GM19351 (cell line): ENCODE results near the gene TRAF3.
"Not testable (repeated sequence)": the region's sequence is repeated elsewhere in the genome, so short reads cannot be mapped to it uniquely, and the experiment has no call there.

Source experiments
- ATAC-seq: cut with Tn5 transposase; IDR thresholded peaks from one replicate; pipeline ENCODE4 v1.9.1; 2021; ENCODE audit warnings: mild to moderate bottlenecking, moderate library complexity; ENCODE audit not compliant: unreplicated experiment

Gene TRAF3

DNA sequence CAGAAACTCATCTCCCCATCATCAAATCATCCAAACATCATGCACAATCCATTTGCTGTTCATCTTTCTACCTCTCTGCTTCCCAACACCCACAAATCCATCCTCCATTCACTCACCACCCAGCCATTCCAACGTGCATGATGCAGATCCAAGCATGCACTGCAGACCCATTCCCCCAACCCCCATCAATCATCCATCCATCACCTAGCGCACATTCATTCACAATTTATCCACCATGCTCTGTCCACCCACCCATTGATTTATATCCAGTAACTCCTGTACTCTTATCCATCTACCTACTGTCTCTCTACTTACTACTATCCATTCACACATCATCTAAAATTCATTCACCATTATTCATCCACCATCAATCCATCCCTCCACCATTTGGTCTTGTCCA, 141.2 kb downstream of the TRAF3 start:
- no peak for ATAC-seq

DNA sequence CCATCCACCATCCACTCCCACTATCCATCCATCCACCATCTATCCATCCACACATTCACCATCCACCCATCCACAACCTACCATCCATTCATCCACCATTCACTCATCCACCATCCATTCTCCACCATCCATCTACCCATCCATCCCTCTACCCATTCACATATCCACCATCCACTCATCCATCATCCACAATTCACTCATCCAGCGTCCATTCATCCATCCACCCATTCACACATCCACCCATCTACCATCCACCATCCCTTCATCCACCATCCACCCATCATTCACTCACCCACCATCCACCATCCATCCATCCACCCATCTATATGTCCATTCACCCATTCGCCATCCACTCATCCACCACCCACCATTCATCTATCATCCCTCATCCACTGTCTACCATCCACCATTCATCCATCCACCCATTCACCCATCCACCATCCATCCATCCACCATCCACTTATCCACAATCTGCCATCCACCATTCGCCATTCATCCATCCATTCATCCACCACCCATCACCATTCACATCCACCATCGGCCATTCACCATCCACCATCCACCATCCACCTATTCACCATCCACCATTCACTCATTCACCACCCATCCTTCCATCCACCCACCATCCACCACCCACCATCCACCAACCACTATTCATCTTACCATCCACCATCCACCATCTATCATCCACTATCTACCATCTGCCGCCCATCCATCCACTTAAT, 143.2 kb downstream of the TRAF3 start:
- ATAC-seq = no peak

DNA sequence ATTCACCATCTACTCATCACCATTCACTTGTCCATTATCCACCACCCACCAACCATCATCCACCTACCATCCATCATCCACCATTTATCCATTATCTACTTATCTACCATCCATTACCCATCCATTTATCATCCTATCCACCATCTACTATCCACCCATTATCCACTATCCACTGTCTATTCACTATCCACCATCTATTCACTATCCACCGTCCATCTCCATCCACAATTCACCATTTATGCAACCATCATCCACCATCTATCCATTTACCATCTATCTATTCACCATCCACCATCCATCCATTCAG, 143.7 kb downstream of the TRAF3 start:
- no peak for ATAC-seq

DNA sequence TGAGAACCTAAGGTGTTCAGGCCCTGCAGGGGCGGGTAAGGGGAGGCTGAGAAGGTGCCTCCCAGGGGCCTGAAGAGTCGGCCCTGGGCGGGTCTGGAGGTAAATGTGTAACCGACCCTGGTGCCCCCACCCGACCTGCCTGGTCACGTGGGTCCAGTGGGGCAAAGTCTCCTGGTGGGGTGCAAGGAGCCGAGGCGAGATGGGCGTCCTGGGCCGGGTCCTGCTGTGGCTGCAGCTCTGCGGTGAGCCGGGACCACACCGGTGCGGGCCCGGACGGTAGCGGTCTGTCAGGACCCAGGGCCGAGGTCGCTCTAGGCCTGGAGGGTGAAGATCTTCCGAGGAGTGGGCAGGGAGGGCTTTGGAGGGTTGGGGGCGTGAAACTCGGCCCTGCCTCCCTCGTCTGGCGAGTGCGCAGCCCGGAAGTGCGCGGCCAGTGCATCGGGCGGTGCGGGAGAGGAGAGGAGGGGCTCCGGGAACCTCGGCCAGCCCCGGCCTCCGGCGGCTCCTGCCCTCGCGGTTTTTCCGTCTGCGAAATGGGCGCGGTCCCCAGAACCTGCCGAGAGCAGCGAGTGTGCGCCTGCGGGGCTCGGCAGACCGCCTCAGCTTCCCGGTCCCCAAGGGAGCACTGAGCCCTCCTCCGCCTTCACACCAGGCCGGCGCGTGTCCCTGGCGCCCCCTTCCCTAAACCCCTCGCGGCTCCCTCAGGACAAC, 145.4 kb downstream of the TRAF3 start, which contains the start of gene AMN:
TSS of gene AMN (plus strand) at position 174 of the 711 bp plus-strand sequence. CDS start at position 200, 26 bp downstream.
- ATAC-seq = no peak

DNA sequence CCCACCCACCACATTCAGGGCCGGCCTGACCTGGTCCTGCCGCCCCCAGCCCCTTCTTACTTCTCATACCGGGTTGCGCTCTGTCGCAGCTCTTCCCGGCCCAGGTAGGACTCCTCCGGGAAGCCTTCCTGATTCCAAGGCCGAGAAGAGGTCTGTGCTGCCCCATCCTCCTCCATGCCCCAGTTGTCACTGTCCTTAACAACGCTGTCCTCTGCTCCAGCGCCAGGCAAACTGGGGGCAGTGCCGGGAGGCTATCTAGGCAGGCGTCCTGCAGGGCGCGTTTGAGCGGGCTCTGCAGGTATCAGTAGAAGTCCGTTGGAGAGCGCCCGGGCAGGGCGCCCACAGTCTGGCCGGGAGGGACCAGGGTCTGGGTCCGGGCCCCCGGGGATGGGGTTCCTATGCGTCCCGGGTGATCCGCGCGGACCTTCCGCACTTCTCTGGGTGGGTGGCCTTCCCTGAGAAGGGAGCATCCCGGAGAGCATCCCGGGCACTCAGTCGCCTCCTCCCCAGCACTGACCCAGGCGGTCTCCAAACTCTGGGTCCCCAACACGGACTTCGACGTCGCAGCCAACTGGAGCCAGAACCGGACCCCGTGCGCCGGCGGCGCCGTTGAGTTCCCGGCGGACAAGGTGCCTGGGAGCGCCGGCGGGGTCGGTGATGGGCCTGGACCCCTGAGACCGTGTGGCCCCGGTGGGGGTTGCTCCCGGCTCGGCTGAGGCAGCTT, 146.1 kb downstream of the TRAF3 start:
- ATAC-seq = no peak

DNA sequence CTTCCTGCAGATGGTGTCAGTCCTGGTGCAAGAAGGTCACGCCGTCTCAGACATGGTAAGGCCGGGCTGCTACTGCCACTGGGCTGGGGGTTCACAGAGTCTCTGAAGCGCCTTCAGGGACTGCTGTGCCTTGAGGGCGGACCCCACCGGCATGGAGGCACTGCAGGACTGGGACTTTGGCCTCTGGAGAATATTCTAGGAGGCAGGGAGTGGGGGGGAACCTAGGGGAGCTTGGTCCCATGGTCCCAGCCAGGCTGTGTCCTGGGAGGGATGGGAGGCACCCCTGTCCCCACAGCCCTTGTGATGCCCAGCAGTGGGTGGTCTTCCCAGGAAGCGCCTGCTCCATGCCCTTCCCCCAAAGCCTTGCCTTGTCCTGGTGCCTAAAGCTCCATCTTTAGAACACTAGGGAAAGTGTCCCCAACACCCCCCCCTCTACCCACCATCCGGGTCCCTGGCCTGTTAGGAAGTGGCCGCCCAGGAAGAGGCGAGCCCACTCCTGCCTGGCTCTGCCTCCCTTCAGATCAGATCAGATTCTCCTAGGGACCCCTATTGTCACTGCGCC, 146.8 kb downstream of the TRAF3 start:
- no peak for ATAC-seq

DNA sequence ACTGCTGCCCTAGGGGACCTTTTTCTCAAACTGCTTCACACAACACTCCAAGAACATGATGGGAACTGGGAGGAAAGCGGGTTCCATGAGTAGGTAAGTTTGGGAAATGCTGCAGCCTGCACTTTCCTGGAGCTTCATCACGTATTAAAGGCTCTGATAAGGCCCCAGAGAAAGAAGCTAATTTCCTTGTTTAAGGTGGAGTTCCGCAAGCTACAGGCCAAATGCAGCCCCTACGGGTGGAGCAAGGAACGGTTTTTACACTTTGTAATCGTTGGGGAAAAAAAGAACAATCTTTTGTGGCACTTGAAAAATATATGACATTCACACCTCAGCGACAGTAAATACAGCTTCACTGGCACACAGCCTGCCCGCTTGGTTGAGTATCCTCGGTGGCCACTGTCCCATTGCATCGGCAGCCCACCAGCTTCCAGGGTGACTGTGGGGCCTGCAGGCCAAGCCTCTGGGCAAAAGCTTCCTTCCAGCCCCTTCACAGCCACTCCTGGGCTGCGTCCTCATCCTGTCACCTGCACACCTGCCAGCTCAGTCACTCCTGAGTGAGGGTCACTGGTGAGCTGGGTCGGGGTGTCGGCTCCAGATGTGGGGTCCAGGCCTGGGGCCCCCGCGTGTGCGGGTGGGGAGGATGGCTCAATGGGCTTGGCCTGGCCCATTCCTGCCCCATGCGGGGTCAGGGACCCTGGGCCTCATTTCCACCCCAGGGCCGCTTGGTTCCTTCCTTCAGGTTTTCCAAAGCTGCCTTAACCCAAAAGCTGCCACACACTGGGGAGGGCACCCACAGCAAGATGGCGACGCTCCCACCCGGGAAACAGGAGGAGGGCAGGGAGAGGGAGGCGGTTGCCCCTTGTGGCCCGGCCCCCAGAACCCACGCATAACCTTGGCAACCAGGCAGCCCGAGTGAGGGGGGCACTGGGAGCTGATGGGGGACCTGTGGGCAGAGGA, 147.7 kb downstream of the TRAF3 start:
- ATAC-seq = no peak

DNA sequence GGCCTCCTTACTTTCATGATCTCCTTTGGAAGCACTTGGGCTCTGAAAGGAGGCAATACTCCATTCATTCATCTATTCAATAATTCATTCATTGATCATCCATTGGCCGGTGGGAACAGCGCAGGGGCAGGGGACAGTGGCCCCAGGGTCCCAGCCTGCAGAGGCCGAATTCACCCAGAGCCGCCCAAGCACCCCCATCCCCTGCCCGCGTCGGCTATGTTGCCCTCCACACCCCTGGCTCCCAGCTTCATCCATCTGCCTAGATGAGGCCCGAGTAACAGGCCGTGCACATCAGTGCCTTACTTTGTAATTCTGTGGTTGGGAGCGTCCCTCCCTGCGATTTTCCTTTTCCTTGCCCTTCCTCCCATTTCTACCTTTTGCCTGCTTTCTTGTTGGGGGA, 148.4 kb downstream of the TRAF3 start:
- no peak for ATAC-seq

DNA sequence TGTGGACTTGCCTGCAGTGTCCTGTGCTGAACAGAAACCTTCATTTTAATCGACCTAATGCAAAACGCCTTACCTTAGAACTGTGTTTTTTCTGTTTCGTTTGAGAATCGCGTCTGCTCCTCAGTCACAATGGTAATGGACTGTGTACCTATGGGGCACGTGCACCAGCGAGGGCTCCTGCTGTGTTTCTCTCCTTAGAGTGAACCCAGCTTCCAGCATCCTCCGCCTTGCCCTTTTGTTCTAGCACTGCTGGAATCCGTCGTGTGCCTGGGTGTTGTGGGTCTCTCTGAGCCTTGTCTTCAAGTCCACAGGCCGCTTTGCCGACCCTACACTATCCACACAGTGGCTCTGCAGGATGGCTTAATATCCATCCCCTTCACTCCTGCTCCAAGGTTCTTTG, 148.9 kb downstream of the TRAF3 start:
- no peak for ATAC-seq

DNA sequence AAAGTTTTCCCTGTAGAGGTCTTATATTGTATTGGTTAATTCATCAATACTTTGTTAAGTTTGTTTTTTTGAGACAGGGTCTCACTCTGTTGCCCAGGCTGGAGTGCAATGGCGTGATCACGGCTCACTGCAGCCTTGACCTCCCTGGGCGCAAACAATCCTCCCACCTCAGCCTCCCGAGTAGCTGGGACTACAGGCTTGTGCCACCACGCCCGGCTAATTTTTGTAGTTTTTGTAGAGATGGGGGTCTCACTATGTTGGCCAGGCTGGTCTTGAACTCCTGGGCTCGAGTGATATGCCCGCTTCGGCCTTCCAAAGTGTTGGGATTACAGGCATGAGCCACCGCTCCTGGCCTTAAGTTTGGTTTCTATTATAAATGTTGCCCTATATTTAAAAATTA, 149.6 kb downstream of the TRAF3 start:
- not testable (repeated sequence) for ATAC-seq

DNA sequence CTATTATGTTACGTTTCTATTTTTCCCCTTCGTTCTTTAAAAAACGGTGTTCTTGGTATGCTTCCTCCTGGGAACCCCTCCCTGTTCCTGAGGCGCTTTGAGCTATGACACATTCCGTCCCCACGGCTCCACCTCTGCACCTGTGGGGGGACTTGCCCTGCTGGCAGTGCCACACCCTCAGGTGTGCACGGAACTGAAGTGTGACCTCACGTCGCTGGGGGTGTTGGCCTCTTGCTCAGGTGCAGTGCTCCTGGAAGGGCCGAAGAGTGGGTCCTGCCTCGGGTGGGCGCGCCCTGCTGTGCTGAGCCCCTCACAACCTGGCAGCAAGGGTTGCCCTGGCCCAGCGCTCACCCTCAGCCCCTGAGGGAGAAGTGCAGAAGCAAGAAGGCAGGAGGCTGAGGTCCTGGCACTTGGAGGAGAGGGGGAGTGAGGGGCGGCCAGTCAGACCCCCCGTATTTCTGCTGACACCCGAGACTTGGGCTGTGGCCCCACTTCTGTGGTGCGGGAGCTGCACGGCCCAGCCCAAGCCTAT, 150.2 kb downstream of the TRAF3 start:
- ATAC-seq = no peak

DNA sequence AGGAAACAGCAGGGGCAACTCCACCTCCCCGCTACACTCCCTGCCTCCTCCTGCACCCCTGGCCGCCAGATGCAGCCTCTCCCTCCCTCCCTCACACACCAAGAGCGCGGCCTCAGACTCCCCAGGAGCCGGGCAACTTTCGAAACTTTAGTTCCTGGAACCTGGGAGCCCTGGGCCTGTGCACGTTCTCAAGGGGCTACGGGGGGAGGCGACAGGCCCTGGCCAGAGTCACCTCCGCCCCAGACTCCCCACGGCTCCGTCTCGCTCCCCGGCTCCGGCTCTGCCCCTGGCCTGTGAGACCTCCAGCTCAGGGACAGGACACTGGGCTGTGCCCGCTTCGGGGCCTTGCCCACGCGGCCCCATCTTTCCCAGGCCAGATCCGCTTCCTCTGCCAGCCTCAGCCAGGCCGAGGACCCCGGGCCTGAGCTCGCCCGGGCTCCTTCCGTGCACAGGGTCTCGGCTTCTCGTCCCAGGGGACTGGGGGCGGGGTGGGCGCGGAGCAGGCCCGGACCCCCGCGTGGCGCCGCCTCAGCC, 150.7 kb downstream of the TRAF3 start:
- no peak for ATAC-seq

DNA sequence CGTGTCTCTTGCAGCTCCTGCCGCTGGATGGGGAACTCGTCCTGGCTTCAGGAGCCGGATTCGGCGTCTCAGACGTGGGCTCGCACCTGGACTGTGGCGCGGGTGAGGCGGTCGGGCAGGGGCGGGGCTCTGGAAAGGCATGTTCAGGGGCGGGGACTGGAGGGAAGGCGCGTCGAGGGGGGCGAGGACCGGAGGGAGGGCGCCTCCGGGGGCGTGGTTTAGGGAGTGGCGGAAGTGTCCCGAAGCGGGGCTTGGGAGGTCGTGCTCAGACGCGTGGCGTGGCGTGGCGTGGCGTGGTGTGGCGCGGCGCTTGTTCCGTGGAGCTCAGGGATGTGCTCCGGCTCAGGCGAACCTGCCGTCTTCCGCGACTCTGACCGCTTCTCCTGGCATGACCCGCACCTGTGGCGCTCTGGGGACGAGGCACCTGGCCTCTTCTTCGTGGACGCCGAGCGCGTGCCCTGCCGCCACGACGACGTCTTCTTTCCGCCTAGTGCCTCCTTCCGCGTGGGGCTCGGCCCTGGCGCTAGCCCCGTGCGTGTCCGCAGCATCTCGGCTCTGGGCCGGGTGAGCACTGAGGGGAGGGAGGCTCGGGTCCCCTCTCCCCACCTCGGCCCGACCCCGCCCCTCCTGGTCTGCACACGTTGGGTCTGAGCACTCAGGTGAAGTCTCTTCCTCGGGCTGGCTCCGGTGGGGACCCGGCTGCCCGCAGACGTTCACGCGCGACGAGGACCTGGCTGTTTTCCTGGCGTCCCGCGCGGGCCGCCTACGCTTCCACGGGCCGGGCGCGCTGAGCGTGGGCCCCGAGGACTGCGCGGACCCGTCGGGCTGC, 151.4 kb downstream of the TRAF3 start:
- ATAC-seq = peak; percentile 69

DNA sequence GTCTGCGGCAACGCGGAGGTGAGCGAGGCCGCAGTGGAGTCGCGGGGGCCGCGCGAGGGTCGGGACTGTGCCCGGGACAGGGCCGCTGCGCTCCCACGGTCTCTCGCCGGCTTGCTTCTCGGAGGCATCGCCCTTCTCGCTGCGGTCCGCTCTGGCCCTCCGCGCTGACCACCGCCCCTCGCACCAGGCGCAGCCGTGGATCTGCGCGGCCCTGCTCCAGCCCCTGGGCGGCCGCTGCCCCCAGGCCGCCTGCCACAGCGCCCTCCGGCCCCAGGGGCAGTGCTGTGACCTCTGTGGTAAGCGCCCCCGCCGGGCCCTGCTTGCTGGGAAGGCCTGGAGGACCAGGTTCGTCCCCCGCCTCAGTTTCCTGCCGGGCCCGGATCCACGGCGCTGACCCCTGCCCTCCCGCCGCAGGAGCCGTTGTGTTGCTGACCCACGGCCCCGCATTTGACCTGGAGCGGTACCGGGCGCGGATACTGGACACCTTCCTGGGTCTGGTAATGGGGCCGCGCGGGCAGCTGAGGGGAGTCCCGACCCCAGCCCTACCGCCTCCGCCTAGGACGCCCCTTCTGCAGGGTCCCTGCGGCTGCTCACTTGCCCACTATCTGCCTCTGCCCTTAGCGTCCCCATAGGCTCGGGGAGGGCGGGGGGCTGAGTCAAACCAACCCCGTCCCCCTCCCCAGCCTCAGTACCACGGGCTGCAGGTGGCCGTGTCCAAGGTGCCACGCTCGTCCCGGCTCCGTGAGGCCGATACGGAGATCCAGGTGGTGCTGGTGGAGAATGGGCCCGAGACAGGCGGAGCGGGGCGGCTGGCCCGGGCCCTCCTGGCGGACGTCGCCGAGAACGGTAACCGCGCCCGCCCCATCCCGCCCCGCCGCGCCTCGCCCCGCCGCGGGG, 152.2 kb downstream of the TRAF3 start:
- no peak for ATAC-seq

DNA sequence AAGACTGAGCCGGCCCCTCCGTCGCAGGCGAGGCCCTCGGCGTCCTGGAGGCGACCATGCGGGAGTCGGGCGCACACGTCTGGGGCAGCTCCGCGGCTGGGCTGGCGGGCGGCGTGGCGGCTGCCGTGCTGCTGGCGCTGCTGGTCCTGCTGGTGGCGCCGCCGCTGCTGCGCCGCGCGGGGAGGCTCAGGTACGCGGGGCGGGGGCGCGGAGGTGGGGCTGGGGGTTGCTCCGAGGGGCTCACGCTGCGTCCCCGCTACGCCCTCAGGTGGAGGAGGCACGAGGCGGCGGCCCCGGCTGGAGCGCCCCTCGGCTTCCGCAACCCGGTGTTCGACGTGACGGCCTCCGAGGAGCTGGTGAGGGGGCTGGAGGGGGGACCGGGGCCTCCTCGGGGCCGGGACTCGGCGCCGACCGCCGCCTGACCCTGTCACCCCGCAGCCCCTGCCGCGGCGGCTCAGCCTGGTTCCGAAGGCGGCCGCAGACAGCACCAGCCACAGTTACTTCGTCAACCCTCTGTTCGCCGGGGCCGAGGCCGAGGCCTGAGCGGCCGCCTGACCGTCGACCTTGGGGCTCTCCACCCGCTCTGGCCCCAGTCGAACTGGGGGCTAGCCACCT, 153.0 kb downstream of the TRAF3 start:
- no peak for ATAC-seq

DNA sequence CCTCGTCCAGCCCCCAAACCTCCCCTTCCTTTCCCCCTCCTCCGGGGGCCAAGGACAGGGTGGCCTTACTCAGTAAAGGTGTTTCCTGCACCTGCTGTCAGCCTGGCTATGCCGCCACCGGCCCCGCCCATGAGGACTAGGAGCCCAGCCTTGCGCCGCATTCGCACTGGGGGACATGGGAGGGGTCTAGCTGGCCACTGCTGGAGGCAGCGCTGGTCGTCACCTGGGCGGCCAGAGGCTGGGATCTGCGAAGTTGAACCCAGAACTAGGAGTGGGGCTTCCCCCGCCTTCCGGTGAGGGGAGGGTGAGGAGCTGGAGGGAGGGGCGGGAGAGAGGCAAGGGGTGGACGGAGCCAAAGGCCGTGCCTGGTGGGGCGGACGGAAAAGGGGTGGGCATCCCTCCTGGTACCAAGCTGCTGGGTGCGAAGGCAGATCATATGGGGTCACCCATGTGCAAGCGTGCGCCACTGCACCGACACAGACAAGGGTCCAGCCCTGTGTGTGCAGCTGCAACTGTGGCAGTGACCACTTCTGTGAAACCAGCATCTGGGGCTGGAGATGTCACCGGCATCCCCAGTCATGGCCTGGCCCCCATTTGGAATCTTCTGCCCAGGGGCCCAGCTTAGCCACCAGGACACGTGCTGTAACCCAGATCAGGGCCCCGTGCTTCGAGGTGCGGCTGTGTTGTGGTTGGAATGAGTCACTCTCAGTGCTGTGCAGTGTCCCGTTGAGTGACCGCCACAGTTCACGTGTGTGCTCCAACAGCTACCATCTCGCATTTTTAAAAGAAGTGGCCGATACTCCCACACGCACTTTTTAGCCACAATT, 153.7 kb downstream of the TRAF3 start:
- no peak for ATAC-seq
